ENCODE measurements around the gene LPAR1. TPM values are rescaled to one million over a fixed set of nuclear protein-coding genes. Genes with fewer than 3 reads are reported as not detected.

Gene LPAR1
- total RNA-seq, 2 donors from 2014 or later = 20.2 to 48.2 TPM

DNA sequence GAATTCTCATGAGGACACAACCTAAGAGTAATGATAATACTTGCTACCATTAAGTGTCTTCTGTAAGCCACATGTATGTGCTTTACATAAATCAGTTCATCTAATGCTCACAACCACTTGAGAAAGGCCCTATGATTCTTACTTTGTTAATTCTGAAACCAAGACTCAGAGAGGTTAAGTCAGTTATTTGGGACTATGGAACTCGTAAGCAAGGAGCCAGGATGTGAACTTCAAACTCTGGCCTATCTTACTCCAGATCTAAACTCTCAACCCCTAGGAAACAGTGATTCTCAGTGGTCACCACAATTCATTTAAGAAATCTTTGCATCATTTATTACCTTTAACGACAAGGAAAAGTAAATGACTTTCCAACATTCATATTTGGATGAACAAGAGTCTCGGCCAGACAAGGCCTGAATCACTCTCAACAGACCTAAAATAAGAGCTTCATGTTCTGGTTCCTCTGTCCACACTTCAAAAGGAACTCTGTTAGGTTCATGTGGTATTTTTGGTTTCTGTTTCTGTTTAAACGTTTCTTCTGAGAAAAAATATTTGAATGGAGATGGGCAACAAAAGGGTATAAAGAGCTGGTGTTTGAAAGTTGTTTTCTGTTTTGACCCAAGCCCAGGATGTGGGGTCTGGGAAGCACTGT, 104.8 kb downstream of the LPAR1 start:
- Histone ChIP-seq H3K4me1 (no peaks in the 10 kb centered on the region), H3K9me3 (no peaks in the 10 kb centered on the region), H3K27ac (peak overlapping the region in 1 of 2 donors; percentile 51), H3K4me3 (no peak overlapping the region), H3K36me3 (no peaks in the 10 kb centered on the region), H3K27me3 (no peaks in the 10 kb centered on the region)
- TF ChIP-seq CTCF (IDR thresholded peaks at IDR 0.05) = no peak
- no peak for DNase-seq (ENCODE audit: low spot score)

GRCh38 chr9:110932863-110933262, 105.4 kb downstream of the LPAR1 start:
- Histone ChIP-seq H3K4me1 (no peaks in the 10 kb centered on the region), H3K9me3 (no peaks in the 10 kb centered on the region), H3K4me3 (no peak overlapping the region), H3K36me3 (no peaks in the 10 kb centered on the region), H3K27me3 (no peaks in the 10 kb centered on the region), H3K27ac (peak overlapping the region in 1 of 2 donors; percentile 51)
- TF ChIP-seq CTCF (IDR thresholded peaks at IDR 0.05) = no peak
- DNase-seq (ENCODE audit: low spot score) = no peak

GRCh38 chr9:110928599-110928998, 109.7 kb downstream of the LPAR1 start:
- Histone ChIP-seq H3K27ac (no peak overlapping the region), H3K36me3 (no peaks in the 10 kb centered on the region), H3K27me3 (no peaks in the 10 kb centered on the region), H3K4me1 (no peaks in the 10 kb centered on the region), H3K4me3 (no peak overlapping the region), H3K9me3 (no peaks in the 10 kb centered on the region)
- DNase-seq (ENCODE audit: low spot score) = no peak
- TF ChIP-seq CTCF (IDR thresholded peaks at IDR 0.05) = no peak

DNA sequence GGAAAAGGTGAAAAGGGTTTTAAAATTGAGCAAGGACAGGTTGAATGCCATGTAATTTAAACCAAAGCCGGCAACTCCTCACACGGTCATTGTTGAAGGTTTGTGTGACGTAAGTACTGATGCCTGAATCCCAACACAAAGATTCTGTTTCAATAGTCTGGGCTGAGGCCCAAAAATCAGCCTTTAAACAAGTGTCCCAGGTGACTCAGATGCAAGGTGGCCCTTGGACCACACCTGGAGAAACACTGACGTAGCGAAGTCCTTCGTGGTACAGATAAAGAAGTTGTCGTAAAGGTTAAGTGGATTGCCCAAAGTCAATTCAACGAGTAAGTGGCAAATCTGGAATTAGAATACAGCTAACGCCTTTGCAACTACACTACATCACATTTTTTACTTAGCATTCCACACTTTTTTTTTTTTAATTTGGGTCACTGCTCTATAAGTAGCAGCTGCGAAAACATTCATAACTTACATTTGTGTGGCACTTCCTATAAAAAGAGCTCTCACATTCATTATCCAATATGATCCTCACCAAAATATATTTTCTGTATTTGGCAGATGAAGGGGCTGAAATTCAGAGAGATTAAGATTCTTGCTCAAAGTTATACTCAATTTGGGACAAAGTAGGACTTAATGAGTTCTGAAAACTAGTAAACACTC, 111.3 kb downstream of the LPAR1 start:
- no peaks in the 10 kb centered on the region for H3K36me3 ChIP-seq
- H3K4me3 ChIP-seq = no peak overlapping the region

GRCh38 chr9:110923601-110924000, 114.7 kb downstream of the LPAR1 start:
- TF ChIP-seq CTCF (IDR thresholded peaks at IDR 0.05) = no peak
- no peak for DNase-seq (ENCODE audit: low spot score)
- Histone ChIP-seq H3K9me3 (no peaks in the 10 kb centered on the region), H3K27ac (no peak overlapping the region), H3K36me3 (no peaks in the 10 kb centered on the region), H3K4me1 (no peaks in the 10 kb centered on the region), H3K27me3 (no peaks in the 10 kb centered on the region), H3K4me3 (no peak overlapping the region)

More for the DNA sequence above, 111.3 kb downstream of the LPAR1 start:
- Histone ChIP-seq H3K27ac (no peak overlapping the region), H3K4me1 (no peaks in the 10 kb centered on the region), H3K27me3 (no peaks in the 10 kb centered on the region), H3K9me3 (no peaks in the 10 kb centered on the region)
- TF ChIP-seq CTCF (IDR thresholded peaks at IDR 0.05) = no peak
- DNase-seq (ENCODE audit: low spot score) = no peak
